NCI-H2171 treated with DMSO at 0.1 percent for 48 hours (cell line): ENCODE data around the gene SEMA4B.

ENCODE experiments used
- DNase-seq: peaks from one replicate; lab custom pipeline; 2025; lab: John Stamatoyannopoulos, UW

Gene SEMA4B

GRCh38 chr15:90225504-90226234 lies 24.5 kb downstream of the SEMA4B start:
- DNase-seq = no peak

GRCh38 chr15:90227336-90227735 lies 26.2 kb downstream of the SEMA4B start:
- DNase-seq = no peak

GRCh38 chr15:90227816-90228772 lies 27.0 kb downstream of the SEMA4B start:
- DNase-seq = no peak

- DNase-seq = no peak
These were observed 27.8 kb downstream of the SEMA4B start for GRCh38 chr15:90228960-90229359.

GRCh38 chr15:90230071-90230494 lies 29.0 kb downstream of the SEMA4B start:
- no peak for DNase-seq

GRCh38 chr15:90230610-90231009 lies 29.5 kb downstream of the SEMA4B start:
- DNase-seq = no peak

GRCh38 chr15:90231028-90232017 lies 30.2 kb downstream of the SEMA4B start:
- no peak for DNase-seq

- no peak for DNase-seq
These were observed 31.1 kb downstream of the SEMA4B start for GRCh38 chr15:90232196-90232595.

GRCh38 chr15:90232941-90233386 lies 31.8 kb downstream of the SEMA4B start:
- no peak for DNase-seq

GRCh38 chr15:90233387-90234095 lies 32.4 kb downstream of the SEMA4B start, which contains the start of gene CIB1:
TSS of gene CIB1 (minus strand) at chr15:90233941. CDS start at chr15:90233885, 56 bp downstream.
- DNase-seq = peak; percentile 82

- no peak for DNase-seq
These were observed 33.2 kb downstream of the SEMA4B start, which contains the start of gene GDPGP1 for GRCh38 chr15:90234096-90234988. TSS of gene GDPGP1 (plus strand) at chr15:90234209. CDS start at chr15:90240909, 6,700 bp downstream.

GRCh38 chr15:90239371-90239770 lies 38.2 kb downstream of the SEMA4B start:
- DNase-seq = no peak

GRCh38 chr15:90240856-90241255 lies 39.7 kb downstream of the SEMA4B start:
- DNase-seq = peak; percentile 81

- DNase-seq = peak; percentile 81
These were observed 40.4 kb downstream of the SEMA4B start for GRCh38 chr15:90241343-90242192.

- DNase-seq = no peak
These were observed 43.0 kb downstream of the SEMA4B start for GRCh38 chr15:90243943-90244639.

GRCh38 chr15:90248789-90249202 lies 47.7 kb downstream of the SEMA4B start:
- no peak for DNase-seq

- peak; percentile 79 for DNase-seq
These were observed 48.2 kb downstream of the SEMA4B start, which contains the start of gene TTLL13 for GRCh38 chr15:90249203-90249863. TSS of gene TTLL13 (plus strand) at chr15:90249556. CDS start at chr15:90250631, 1,075 bp downstream.
